T-helper 17 cell (primary cell): ENCODE measurements around the gene TAT. TPM values are rescaled to one million over a fixed set of nuclear protein-coding genes. Genes with fewer than 3 reads are reported as not detected.
"Not testable (repeated sequence)": the region's sequence is repeated elsewhere in the genome, so short reads cannot be mapped to it uniquely, and the experiment has no call there.

Experiments
- ATAC-seq: fragments of 150-1000 bp; cut with Tn5 transposase; 2 replicates; pipeline ENCODE4 v1.10.0; 2021; ENCODE audit warnings: mild to moderate bottlenecking, moderate library complexity
- DNase-seq, 3 donors: peaks; one replicate each; pipeline versions ENCODE4 v3.0.0 to v3.0.0-alpha.2; 2020 to 2021
- H3K9me3 ChIP-seq: one replicate; pipeline ENCODE4 v1.7.0; 2013; ENCODE audit warnings: low read length, mild to moderate bottlenecking; ENCODE audit not compliant: control insufficient read depth, poor library complexity, severe bottlenecking
- H3K27ac Mint-ChIP-seq: one replicate; pipeline ENCODE4 v1.8.0; 2022; ENCODE audit warnings: mild to moderate bottlenecking, moderate library complexity, mixed read lengths
- H3K27me3 Mint-ChIP-seq: one replicate; pipeline ENCODE4 v1.8.0; 2022; ENCODE audit warnings: mixed read lengths
- H3K36me3 Mint-ChIP-seq: one replicate; pipeline ENCODE4 v1.8.0; 2022; ENCODE audit warnings: low read depth, mixed read lengths
- H3K4me1 Mint-ChIP-seq: one replicate; pipeline ENCODE4 v1.8.0; 2022; ENCODE audit warnings: mild to moderate bottlenecking, mixed read lengths
- H3K4me3 Mint-ChIP-seq: one replicate; pipeline ENCODE4 v1.8.0; 2022; ENCODE audit warnings: mild to moderate bottlenecking, moderate library complexity, mixed read lengths
- total RNA-seq, 4 donors: library from RNA in 2 of 4; stranded (reverse) in 2 of 4; gene quantifications; one replicate each; pipeline ENCODE4 v1.2.3 and lab custom pipeline; 2022 to 2026

The TAT gene
- total RNA-seq (not detected), total RNA-seq (lab: John Stamatoyannopoulos, UW) (0 reads per million in 2 donors)

GRCh38 chr16:71576971-71577370 lies at the start of gene TAT:
TSS of gene TAT (minus strand) at chr16:71577092. CDS start at chr16:71576415, 677 bp downstream.
- H3K27ac Mint-ChIP-seq: no peak within 1 kb of the TSS
- no peaks in the 10 kb centered on the region for H3K9me3 ChIP-seq
- no peak within 1 kb of the TSS for H3K4me3 Mint-ChIP-seq
- no peak for ATAC-seq
- no peaks in the 10 kb centered on the region for H3K4me1 Mint-ChIP-seq
- H3K27me3 Mint-ChIP-seq: peaks cover 38% of the 10 kb centered on the region
- H3K36me3 Mint-ChIP-seq: no peaks in the 10 kb centered on the region
- DNase-seq: no peak

DNA sequence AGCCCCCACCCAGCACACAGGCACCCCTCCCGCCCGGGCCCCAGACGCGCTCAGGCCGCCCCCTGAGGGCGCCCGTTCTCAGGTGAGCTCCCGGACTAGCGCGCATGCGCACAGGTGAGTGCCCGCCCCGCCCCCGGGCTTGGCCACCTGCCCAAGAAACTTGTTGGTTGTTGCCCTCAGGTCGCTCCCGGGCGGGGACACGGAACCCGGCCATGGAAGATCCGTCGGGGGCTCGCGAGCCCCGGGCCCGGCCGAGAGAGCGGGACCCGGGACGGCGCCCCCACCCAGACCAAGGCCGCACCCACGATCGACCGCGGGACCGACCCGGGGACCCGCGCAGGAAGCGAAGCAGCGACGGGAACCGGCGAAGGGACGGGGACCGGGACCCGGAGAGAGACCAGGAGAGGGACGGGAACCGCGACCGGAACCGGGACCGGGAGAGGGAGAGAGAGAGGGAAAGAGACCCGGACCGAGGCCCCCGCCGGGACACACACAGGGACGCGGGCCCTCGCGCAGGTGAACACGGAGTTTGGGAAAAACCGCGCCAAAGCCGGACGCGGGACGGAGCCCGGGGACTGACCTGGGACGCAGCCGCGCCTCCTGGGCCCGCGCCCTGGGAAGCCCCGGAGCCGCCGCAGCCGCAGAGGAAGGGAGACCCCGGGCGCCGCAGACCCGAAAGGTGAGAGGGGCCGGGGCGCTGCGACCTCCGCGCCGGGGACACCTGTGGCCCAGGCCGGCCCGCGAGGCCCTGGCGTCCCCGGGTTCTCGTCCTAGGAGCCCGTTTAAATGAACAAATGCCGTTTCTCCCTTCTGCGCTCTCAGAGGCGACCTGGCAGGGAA lies 49.3 kb upstream of the TAT start, which contains the start of gene MARVELD3:
MARVELD3 (plus strand) TSS at position 167 of the 840 bp plus-strand sequence; CDS start at position 213, 46 bp downstream.
- Mint-ChIP-seq H3K36me3 (no peaks in the 10 kb centered on the region), H3K4me1 (peaks cover 11% of the 10 kb centered on the region), H3K27me3 (peaks cover 11% of the 10 kb centered on the region), H3K4me3 (peak within 1 kb of the TSS; percentile 63), H3K27ac (no peak within 1 kb of the TSS)
- no peaks in the 10 kb centered on the region for H3K9me3 ChIP-seq
- DNase-seq (peak in 2 of 3 donors; percentile 12 to 21), ATAC-seq (peak; percentile 36)

DNA sequence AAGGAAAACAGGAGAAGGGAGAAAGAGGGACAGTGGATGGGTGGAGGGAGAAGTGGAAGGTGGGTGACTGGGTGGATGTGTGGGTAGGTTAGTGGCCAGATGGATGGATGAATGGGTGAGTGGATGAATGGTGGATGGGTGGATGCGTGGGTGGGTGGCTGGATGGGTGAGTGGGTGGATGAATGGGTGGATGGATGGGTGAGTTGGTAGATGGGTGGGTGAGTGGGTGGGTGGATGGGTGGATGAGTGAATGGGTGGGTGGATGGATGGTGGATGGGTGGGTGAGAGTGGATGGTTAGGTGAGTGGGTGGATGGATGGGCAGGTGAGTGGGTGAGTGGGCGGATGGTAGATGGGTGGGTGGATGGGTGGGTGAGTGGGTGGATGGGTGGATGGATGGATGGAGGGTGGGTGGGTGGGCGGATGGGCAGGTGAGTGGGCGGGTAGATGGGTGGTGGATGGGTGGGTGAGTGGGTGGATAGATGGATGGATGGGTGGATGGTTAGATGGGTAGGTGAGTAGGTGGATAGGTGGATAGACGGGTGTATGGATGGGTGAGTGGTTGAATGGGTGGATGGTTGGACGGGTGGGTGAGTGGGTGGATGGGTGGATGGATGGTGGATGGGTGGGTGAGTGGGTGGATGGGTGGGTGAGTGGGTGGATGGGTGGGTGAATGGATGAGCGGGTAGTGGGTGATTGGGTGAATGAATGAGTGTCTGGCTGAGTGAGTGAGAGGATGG lies 48.4 kb upstream of the TAT start:
- DNase-seq (no peak), ATAC-seq (no peak)
- no peak overlapping the region for H3K27ac Mint-ChIP-seq
- H3K4me1 Mint-ChIP-seq: peaks cover 11% of the 10 kb centered on the region
- no peaks in the 10 kb centered on the region for H3K36me3 Mint-ChIP-seq
- H3K4me3 Mint-ChIP-seq: peak overlapping the region; percentile 46
- peaks cover 11% of the 10 kb centered on the region for H3K27me3 Mint-ChIP-seq
- no peaks in the 10 kb centered on the region for H3K9me3 ChIP-seq

GRCh38 chr16:71623597-71623996 lies 46.7 kb upstream of the TAT start:
- Mint-ChIP-seq H3K4me1 (peaks cover 11% of the 10 kb centered on the region), H3K27me3 (peaks cover 12% of the 10 kb centered on the region), H3K27ac (no peak overlapping the region), H3K4me3 (no peak overlapping the region), H3K36me3 (no peaks in the 10 kb centered on the region)
- no peak for ATAC-seq
- H3K9me3 ChIP-seq: no peaks in the 10 kb centered on the region
- DNase-seq: no peak

- ATAC-seq: peak; percentile 66
- H3K36me3 Mint-ChIP-seq: no peaks in the 10 kb centered on the region
- peak overlapping the region; percentile 13 for H3K4me3 Mint-ChIP-seq
- H3K4me1 Mint-ChIP-seq: peaks cover 11% of the 10 kb centered on the region
- no peaks in the 10 kb centered on the region for H3K9me3 ChIP-seq
- peaks cover 13% of the 10 kb centered on the region for H3K27me3 Mint-ChIP-seq
- H3K27ac Mint-ChIP-seq: no peak overlapping the region
- DNase-seq: no peak
Measured at GRCh38 chr16:71622088-71622487, 45.2 kb upstream of the TAT start.

DNA sequence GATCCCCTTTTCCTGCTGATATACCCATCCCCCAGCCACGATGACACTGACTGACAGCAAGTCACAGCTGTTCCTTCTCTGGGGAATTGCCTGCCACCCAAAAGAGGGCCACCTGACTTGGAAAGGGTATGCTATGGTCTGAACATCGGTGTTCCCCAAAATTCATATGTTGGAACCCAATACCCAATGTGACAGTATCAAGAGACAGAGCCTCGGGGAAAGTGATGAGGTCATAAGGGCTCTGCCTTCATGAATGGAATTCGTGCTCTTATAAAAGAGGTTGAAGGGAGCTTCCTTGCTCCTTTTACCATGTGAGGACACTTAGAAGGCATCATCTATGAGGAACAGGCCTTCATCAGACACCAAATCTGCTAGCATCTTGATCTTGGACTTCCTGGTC lies 41.5 kb upstream of the TAT start:
- no peaks in the 10 kb centered on the region for H3K36me3 Mint-ChIP-seq
- H3K4me3 Mint-ChIP-seq: no peak overlapping the region
- no peak for DNase-seq
- H3K9me3 ChIP-seq: no peaks in the 10 kb centered on the region
- no peak overlapping the region for H3K27ac Mint-ChIP-seq
- peaks cover 26% of the 10 kb centered on the region for H3K27me3 Mint-ChIP-seq
- ATAC-seq: no peak
- H3K4me1 Mint-ChIP-seq: peaks cover 10% of the 10 kb centered on the region

- not testable (repeated sequence) for H3K4me3 Mint-ChIP-seq, DNase-seq, H3K9me3 ChIP-seq, H3K4me1 Mint-ChIP-seq, H3K36me3 Mint-ChIP-seq, ATAC-seq, H3K27ac Mint-ChIP-seq
- H3K27me3 Mint-ChIP-seq: peaks cover 40% of the 10 kb centered on the region
Measured at GRCh38 chr16:71614956-71615355, 38.1 kb upstream of the TAT start.

DNA sequence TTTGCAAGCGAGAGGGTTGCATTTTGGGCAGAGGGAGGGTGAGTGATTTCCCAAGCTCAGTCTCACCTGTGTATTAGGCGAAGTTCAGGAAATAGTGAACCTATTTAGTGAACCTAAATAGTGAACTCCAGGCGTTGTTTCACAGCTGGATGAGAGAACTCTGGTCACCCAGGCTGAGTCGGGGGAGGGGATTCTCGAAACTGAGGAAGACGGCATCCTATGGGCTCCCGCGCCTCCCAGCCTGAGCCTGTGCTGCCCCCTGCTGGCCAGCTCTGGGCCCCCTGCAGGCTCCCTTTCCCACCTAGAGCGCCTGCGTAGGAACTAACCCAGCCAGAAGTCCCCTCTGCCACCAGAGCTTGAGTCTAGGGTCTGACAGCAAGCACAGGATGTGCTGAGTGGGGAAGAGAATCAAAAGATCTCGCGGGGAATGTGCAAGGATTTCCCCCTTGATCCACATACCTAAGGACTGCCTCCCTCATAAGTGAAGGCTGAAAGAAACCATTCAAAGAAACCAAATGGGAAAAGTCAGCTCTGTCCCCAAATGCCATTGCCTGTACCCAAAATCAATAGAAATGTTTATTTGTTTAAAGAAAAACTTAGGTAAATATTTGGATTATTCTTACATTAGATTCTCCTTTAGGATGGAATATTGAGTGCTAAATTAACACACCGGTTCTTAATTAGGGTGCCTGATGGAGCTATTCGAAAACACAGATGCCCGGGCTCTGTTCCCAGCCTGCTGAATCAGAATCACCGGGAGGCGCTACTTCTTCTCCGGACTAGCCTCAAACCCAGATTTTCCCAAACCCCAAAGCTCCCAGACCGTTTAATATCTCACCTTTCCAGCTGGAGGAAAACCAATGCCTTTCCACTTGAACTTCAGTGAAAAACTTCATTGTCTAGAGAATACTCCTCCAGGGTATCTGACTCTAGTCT lies 34.3 kb upstream of the TAT start:
- peak; percentile 98 for ATAC-seq

DNA sequence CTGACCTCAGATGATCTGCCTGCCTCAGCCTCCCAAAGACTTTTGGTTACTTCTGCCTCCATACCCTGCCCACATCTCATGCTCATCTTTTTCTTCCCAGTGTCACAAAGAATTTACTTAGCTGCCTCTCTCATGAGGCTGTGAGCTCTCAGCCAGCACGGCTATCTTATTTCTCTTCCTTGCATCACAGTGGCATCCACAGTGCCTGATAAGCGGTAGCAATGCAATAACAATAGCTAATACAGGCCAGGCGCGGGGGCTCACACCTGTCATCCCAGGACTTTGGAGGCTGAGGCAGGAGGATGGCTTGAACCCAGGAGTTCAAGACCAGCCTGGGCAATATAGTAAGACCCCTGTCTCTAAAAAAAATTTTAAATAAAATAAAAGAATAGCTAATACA lies 33.6 kb upstream of the TAT start:
- DNase-seq: no peak
- Mint-ChIP-seq H3K4me1 (no peaks in the 10 kb centered on the region), H3K36me3 (no peaks in the 10 kb centered on the region), H3K27ac (no peak overlapping the region), H3K27me3 (peaks cover 29% of the 10 kb centered on the region), H3K4me3 (no peak overlapping the region)
- no peak for ATAC-seq
- H3K9me3 ChIP-seq: no peaks in the 10 kb centered on the region

More for the DNA sequence above, 34.3 kb upstream of the TAT start:
- Mint-ChIP-seq H3K4me1 (no peaks in the 10 kb centered on the region), H3K27ac (no peak overlapping the region), H3K4me3 (no peak overlapping the region), H3K36me3 (no peaks in the 10 kb centered on the region), H3K27me3 (peaks cover 34% of the 10 kb centered on the region)
- peak; percentile 59 to 78 (median 64) for DNase-seq
- no peaks in the 10 kb centered on the region for H3K9me3 ChIP-seq

DNA sequence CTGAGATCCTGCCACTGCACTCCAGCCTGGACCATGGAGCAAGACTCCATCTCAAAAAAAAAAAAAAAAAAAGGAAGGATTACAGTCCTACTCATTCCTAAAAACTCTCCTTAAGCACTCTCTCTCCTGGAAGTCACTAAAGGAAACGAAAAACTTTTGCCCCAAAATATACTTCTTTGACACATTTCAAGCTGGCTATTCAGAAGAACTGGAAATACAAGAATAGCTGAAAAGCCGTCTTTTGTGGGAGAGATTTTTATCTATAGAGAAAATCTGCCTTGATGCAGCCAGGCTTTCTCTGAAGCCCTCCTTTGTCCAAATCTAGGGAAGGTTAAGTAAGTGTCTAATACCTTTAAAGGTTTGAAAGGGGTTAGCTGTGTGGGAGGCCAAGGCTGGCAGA lies 32.2 kb upstream of the TAT start:
- Mint-ChIP-seq H3K36me3 (no peaks in the 10 kb centered on the region), H3K4me1 (no peaks in the 10 kb centered on the region), H3K27ac (no peak overlapping the region), H3K4me3 (no peak overlapping the region), H3K27me3 (peaks cover 22% of the 10 kb centered on the region)
- H3K9me3 ChIP-seq: no peaks in the 10 kb centered on the region
- DNase-seq: no peak
- no peak for ATAC-seq

GRCh38 chr16:71600822-71601221 lies 23.9 kb upstream of the TAT start:
- no peaks in the 10 kb centered on the region for H3K36me3 Mint-ChIP-seq
- DNase-seq: no peak
- H3K4me3 Mint-ChIP-seq: no peak overlapping the region
- H3K27me3 Mint-ChIP-seq: peaks cover 30% of the 10 kb centered on the region
- no peaks in the 10 kb centered on the region for H3K4me1 Mint-ChIP-seq
- no peaks in the 10 kb centered on the region for H3K9me3 ChIP-seq
- ATAC-seq: no peak
- no peak overlapping the region for H3K27ac Mint-ChIP-seq

DNA sequence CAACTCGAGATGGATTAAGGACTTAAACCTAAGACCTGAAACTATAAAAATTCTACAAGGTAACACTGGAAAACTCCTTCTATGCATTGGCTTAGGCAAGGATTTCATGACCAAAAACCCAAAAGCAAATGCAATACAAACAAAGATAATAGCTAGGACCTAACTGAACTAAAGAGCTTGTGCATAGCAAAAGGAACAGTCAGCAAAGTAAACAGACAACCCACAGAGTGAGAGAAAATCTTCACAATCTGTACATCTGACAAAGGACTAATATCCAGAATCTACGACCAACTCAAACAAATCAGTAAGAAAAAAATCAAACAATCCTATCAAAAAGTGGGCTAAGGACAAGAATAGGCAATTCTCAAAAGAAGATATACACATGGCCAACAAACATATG lies 21.5 kb upstream of the TAT start:
- H3K36me3 Mint-ChIP-seq, H3K4me1 Mint-ChIP-seq, ATAC-seq, H3K9me3 ChIP-seq, H3K4me3 Mint-ChIP-seq, H3K27ac Mint-ChIP-seq, DNase-seq: not testable (repeated sequence)
- peaks cover 47% of the 10 kb centered on the region for H3K27me3 Mint-ChIP-seq
